Epithelial cell of prostate (primary cell): ENCODE results near the gene ITGB8.
A peak's percentile ranks its signal among the peaks of the same experiment; 100 is the strongest.
"Not testable (repeated sequence)": the region's sequence is repeated elsewhere in the genome, so short reads cannot be mapped to it uniquely, and the experiment has no call there.

Source experiments
- DNase-seq: peaks from one replicate; pipeline ENCODE4 v3.0.0-alpha.2; 2011; ENCODE audit warnings: low read depth, low spot score
- H3K27ac ChIP-seq: fragments of 450-650 bp; 2 replicates; pipeline ENCODE4 v1.5.1; 2017; ENCODE audit warnings: mild to moderate bottlenecking

The ITGB8 gene

GRCh38 chr7:20364571-20365196 is 34.0 kb downstream of the ITGB8 start:
- H3K27ac ChIP-seq = no peak overlapping the region
- DNase-seq = no peak

- no peak overlapping the region for H3K27ac ChIP-seq
- no peak for DNase-seq
Measured at GRCh38 chr7:20365486-20365885, 34.8 kb downstream of the ITGB8 start.

GRCh38 chr7:20374399-20374798 is 43.7 kb downstream of the ITGB8 start:
- H3K27ac ChIP-seq = no peak overlapping the region
- no peak for DNase-seq

GRCh38 chr7:20376796-20377195 is 46.1 kb downstream of the ITGB8 start:
- DNase-seq = no peak
- no peak overlapping the region for H3K27ac ChIP-seq

- no peak overlapping the region for H3K27ac ChIP-seq
- DNase-seq = no peak
Measured at GRCh38 chr7:20381406-20382034, 50.8 kb downstream of the ITGB8 start.

- H3K27ac ChIP-seq = no peak overlapping the region
- DNase-seq = no peak
Measured at GRCh38 chr7:20383351-20383750, 52.7 kb downstream of the ITGB8 start.

- no peak for DNase-seq
- no peak overlapping the region for H3K27ac ChIP-seq
Measured at GRCh38 chr7:20385126-20385525, 54.4 kb downstream of the ITGB8 start.

GRCh38 chr7:20388084-20388483 is 57.4 kb downstream of the ITGB8 start:
- no peak for DNase-seq

GRCh38 chr7:20389192-20389591 is 58.5 kb downstream of the ITGB8 start:
- not testable (repeated sequence) for H3K27ac ChIP-seq, DNase-seq

More at GRCh38 chr7:20388084-20388483, 57.4 kb downstream of the ITGB8 start:
- H3K27ac ChIP-seq = no peak overlapping the region

GRCh38 chr7:20393021-20393610 is 62.4 kb downstream of the ITGB8 start:
- no peak for DNase-seq
- H3K27ac ChIP-seq = peak overlapping the region; percentile 23

- H3K27ac ChIP-seq = peak overlapping the region; percentile 23
- DNase-seq = no peak
Measured at GRCh38 chr7:20393616-20394015, 62.9 kb downstream of the ITGB8 start.

GRCh38 chr7:20394284-20394683 is 63.6 kb downstream of the ITGB8 start:
- H3K27ac ChIP-seq = peak overlapping the region; percentile 75

GRCh38 chr7:20395104-20395503 is 64.4 kb downstream of the ITGB8 start:
- peak overlapping the region; percentile 75 for H3K27ac ChIP-seq
- no peak for DNase-seq

More at GRCh38 chr7:20394284-20394683, 63.6 kb downstream of the ITGB8 start:
- no peak for DNase-seq

GRCh38 chr7:20395511-20395910 is 64.8 kb downstream of the ITGB8 start:
- H3K27ac ChIP-seq = peak overlapping the region; percentile 75
- DNase-seq = no peak

GRCh38 chr7:20399521-20399920 is 68.8 kb downstream of the ITGB8 start:
- H3K27ac ChIP-seq = peak overlapping the region; percentile 25
- no peak for DNase-seq

- peak overlapping the region; percentile 30 for H3K27ac ChIP-seq
- DNase-seq = no peak
Measured at GRCh38 chr7:20401861-20402746, 71.4 kb downstream of the ITGB8 start.

GRCh38 chr7:20402747-20403230 is 72.1 kb downstream of the ITGB8 start:
- H3K27ac ChIP-seq = peak overlapping the region; percentile 30
- no peak for DNase-seq

- DNase-seq = no peak
- H3K27ac ChIP-seq = no peak overlapping the region
Measured at GRCh38 chr7:20403331-20403730, 72.6 kb downstream of the ITGB8 start.

- DNase-seq = no peak
- H3K27ac ChIP-seq = no peak overlapping the region
Measured at GRCh38 chr7:20404320-20404719, 73.6 kb downstream of the ITGB8 start.
